ENCODE data around the gene KRTAP1-5. TPM values are rescaled to one million over a fixed set of nuclear protein-coding genes. Genes with fewer than 3 reads are reported as not detected.

The KRTAP1-5 gene
- total and polyA plus RNA-seq, 2 donors (not counting 1 experiment from before 2014, with no cell fraction given) = not detected

DNA sequence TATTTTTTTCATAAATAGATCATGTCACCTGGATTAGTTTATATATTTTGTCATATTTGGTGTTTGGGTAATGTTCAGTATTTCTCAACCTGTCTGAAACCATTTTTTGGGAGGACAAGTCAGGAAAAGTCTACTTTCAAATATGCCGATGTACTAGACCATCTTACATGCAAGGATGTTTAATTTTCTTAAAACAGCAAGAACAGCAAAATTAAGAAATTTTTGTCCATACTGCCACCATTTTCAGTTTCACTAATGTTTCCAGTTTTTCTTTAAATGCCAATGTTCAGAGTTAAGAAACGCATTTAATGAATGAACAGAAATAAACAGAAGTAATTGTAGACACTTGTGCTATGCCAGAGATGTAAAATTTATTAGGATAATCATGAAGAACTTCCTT, 33.9 kb downstream of the KRTAP1-5 start:
- H3K4me1 Mint-ChIP-seq = no peaks in the 10 kb centered on the region
- Histone ChIP-seq H3K27ac (ENCODE audit: low read length in 2 of 2) (no peak overlapping the region), H2AFZ (ENCODE audit: insufficient read depth, low read depth, low read length, poor library complexity, severe bottlenecking) (no peak overlapping the region), H3K4me1 (ENCODE audit: control insufficient read depth in 2 of 2, insufficient read depth in 2 of 2, low read length in 2 of 2) (no peaks in the 10 kb centered on the region), H3K4me2 (replicated peaks; ENCODE audit: low read depth, low read length, poor library complexity, severe bottlenecking) (no peak overlapping the region), H3K27me3 (replicated peaks in 1 of 4; ENCODE audit: control extremely low read depth in 1 of 4, control insufficient read depth in 3 of 4, insufficient read depth in 4 of 4, low read length in 3 of 4) (peaks cover 0 to 10% (median 6%) of the 10 kb centered on the region in 4 experiments), H3K79me2 (ENCODE audit: control insufficient read depth, insufficient read depth, low read length) (no peaks in the 10 kb centered on the region), H3K9me3 (ENCODE audit: control extremely low read depth in 1 of 3, control insufficient read depth in 2 of 3, insufficient read depth in 1 of 3, low read length in 2 of 3) (no peaks in the 10 kb centered on the region), H4K20me1 (ENCODE audit: control insufficient read depth, insufficient read depth, low read length, poor library complexity, severe bottlenecking) (no peaks in the 10 kb centered on the region), H3K9ac (ENCODE audit: low read length) (no peak overlapping the region), H3K36me3 (replicated peaks in 1 of 2; ENCODE audit: control extremely low read depth in 1 of 2, control insufficient read depth in 1 of 2, extremely low read depth in 1 of 2, insufficient read depth in 2 of 2, low read length in 1 of 2) (no peaks in the 10 kb centered on the region), H3K4me3 (ENCODE audit: control extremely low read depth in 1 of 5, extremely low read depth in 1 of 5, insufficient read depth in 1 of 5, low read depth in 2 of 5, low read length in 4 of 5) (no peak overlapping the region)
- no CpG with 5 or more reads among the region's 2 CpGs for WGBS (ENCODE audit: insufficient coverage)
- TF ChIP-seq, protein P1, sequence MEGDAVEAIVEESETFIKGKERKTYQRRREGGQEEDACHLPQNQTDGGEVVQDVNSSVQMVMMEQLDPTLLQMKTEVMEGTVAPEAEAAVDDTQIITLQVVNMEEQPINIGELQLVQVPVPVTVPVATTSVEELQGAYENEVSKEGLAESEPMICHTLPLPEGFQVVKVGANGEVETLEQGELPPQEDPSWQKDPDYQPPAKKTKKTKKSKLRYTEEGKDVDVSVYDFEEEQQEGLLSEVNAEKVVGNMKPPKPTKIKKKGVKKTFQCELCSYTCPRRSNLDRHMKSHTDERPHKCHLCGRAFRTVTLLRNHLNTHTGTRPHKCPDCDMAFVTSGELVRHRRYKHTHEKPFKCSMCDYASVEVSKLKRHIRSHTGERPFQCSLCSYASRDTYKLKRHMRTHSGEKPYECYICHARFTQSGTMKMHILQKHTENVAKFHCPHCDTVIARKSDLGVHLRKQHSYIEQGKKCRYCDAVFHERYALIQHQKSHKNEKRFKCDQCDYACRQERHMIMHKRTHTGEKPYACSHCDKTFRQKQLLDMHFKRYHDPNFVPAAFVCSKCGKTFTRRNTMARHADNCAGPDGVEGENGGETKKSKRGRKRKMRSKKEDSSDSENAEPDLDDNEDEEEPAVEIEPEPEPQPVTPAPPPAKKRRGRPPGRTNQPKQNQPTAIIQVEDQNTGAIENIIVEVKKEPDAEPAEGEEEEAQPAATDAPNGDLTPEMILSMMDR (IDR thresholded peaks at IDR 0.05) = no peak
- no peak for TF ChIP-seq EZH2 (IDR thresholded peaks at IDR 0.05; ENCODE audit: borderline replicate concordance, insufficient read depth, low read depth, low read length, poor library complexity, severe bottlenecking)
- ATAC-seq (ENCODE audit: low read depth) (no peak), DNase-seq (no peak)
- H3K27ac Mint-ChIP-seq = no peak overlapping the region
- no peak overlapping the region for H3K4me3 Mint-ChIP-seq
- CTCF ChIA-PET = no interaction called here
- peaks cover 51% of the 10 kb centered on the region for H3K27me3 Mint-ChIP-seq
- no peaks in the 10 kb centered on the region for H3K9me3 Mint-ChIP-seq (ENCODE audit: insufficient read depth)
- intact Hi-C loops (cut with micrococcal nuclease) = no loop called here
- POLR2A ChIA-PET = no interaction called here

DNA sequence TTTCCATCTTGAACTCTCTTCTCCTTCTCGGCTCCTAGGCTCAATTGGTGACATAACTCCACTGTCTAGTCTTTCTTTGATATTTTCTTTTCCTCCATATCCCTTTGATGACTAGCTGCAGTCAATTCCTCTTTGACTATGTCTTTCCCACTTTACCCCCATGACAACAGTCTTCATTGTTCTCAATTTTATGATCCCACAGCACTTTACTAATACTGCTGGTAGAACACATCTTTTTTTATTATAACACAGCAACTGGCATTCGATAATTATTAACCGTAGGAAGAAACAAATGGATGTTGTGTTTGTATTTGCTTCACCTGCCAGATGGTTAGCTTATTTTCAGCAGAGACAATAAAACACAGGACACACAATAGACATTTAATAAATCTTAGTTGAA, 34.3 kb downstream of the KRTAP1-5 start:
- intact Hi-C loops (cut with micrococcal nuclease) = no loop called here
- H4K20me1 ChIP-seq (ENCODE audit: control insufficient read depth, insufficient read depth, low read length, poor library complexity, severe bottlenecking) = no peaks in the 10 kb centered on the region
- H3K4me2 ChIP-seq (replicated peaks; ENCODE audit: low read depth, low read length, poor library complexity, severe bottlenecking) = no peak overlapping the region
- no peak overlapping the region for H3K4me3 ChIP-seq (ENCODE audit: control extremely low read depth in 1 of 5, extremely low read depth in 1 of 5, insufficient read depth in 1 of 5, low read depth in 2 of 5, low read length in 4 of 5)
- no peak for TF ChIP-seq EZH2 (IDR thresholded peaks at IDR 0.05; ENCODE audit: borderline replicate concordance, insufficient read depth, low read depth, low read length, poor library complexity, severe bottlenecking)
- TF ChIP-seq, protein P1 (IDR thresholded peaks at IDR 0.05) = no peak
- H3K4me1 Mint-ChIP-seq = no peaks in the 10 kb centered on the region
- peaks cover 53% of the 10 kb centered on the region for H3K27me3 Mint-ChIP-seq
- no peaks in the 10 kb centered on the region for H3K4me1 ChIP-seq (ENCODE audit: control insufficient read depth in 2 of 2, insufficient read depth in 2 of 2, low read length in 2 of 2)
- WGBS (ENCODE audit: insufficient coverage) = 100% methylated on average over 1 of the region's 3 CpGs
- no peak for ATAC-seq (ENCODE audit: low read depth)
- H2AFZ ChIP-seq (ENCODE audit: insufficient read depth, low read depth, low read length, poor library complexity, severe bottlenecking) = no peak overlapping the region
- H3K9me3 ChIP-seq (ENCODE audit: control extremely low read depth in 1 of 3, control insufficient read depth in 2 of 3, insufficient read depth in 1 of 3, low read length in 2 of 3) = no peaks in the 10 kb centered on the region
- H3K9ac ChIP-seq (ENCODE audit: low read length) = no peak overlapping the region
- no peaks in the 10 kb centered on the region for H3K9me3 Mint-ChIP-seq (ENCODE audit: insufficient read depth)
- peaks cover 0 to 9% (median 5%) of the 10 kb centered on the region in 4 experiments for H3K27me3 ChIP-seq (replicated peaks in 1 of 4; ENCODE audit: control extremely low read depth in 1 of 4, control insufficient read depth in 3 of 4, insufficient read depth in 4 of 4, low read length in 3 of 4)
- ChIA-PET POLR2A (no interaction called here), CTCF (no interaction called here)
- no peak overlapping the region for H3K4me3 Mint-ChIP-seq
- no peaks in the 10 kb centered on the region for H3K79me2 ChIP-seq (ENCODE audit: control insufficient read depth, insufficient read depth, low read length)
- H3K27ac ChIP-seq (ENCODE audit: low read length in 2 of 2) = no peak overlapping the region
- DNase-seq = no peak
- H3K27ac Mint-ChIP-seq = no peak overlapping the region
- H3K36me3 ChIP-seq (replicated peaks in 1 of 2; ENCODE audit: control extremely low read depth in 1 of 2, control insufficient read depth in 1 of 2, extremely low read depth in 1 of 2, insufficient read depth in 2 of 2, low read length in 1 of 2) = no peaks in the 10 kb centered on the region

All from B cell (primary cell).